Brain pericyte (primary cell): ENCODE results near the gene PIM2.
"Not testable (repeated sequence)": the region's sequence is repeated elsewhere in the genome, so short reads cannot be mapped to it uniquely, and the experiment has no call there.

Experiments
- DNase-seq: peaks from one replicate; pipeline ENCODE4 v3.0.0-alpha.2; 2012; ENCODE audit warnings: low read depth, low spot score

Gene PIM2

GRCh38 chrX:48908600-48908999 lies 10.2 kb downstream of the PIM2 start:
- DNase-seq: no peak

- no peak for DNase-seq
Measured at GRCh38 chrX:48905090-48905790, 13.6 kb downstream of the PIM2 start.

- DNase-seq: no peak
Measured at GRCh38 chrX:48904626-48905025, 14.2 kb downstream of the PIM2 start.

- no peak for DNase-seq
Measured at GRCh38 chrX:48904180-48904579, 14.6 kb downstream of the PIM2 start.

GRCh38 chrX:48903290-48903689 lies 15.5 kb downstream of the PIM2 start:
- DNase-seq: no peak

GRCh38 chrX:48902776-48903175 lies 16.0 kb downstream of the PIM2 start:
- no peak for DNase-seq

- no peak for DNase-seq
Measured at GRCh38 chrX:48902135-48902534, 16.7 kb downstream of the PIM2 start.

- DNase-seq: no peak
Measured at GRCh38 chrX:48901069-48901468, 17.8 kb downstream of the PIM2 start.

- DNase-seq: no peak
Measured at GRCh38 chrX:48899078-48899410, 19.8 kb downstream of the PIM2 start.

GRCh38 chrX:48897625-48898306 lies 21.1 kb downstream of the PIM2 start, which contains the start of the genes PQBP1 and TIMM17B:
TSS of gene PQBP1 (plus strand) at chrX:48897930. CDS start at chrX:48898510, 580 bp downstream.
TSS of gene TIMM17B (minus strand) at chrX:48897768. CDS start at chrX:48897749, 19 bp downstream.
- DNase-seq: peak; percentile 91

- DNase-seq: no peak
Measured at GRCh38 chrX:48897157-48897624, 21.6 kb downstream of the PIM2 start.

- no peak for DNase-seq
Measured at GRCh38 chrX:48896611-48897011, 22.2 kb downstream of the PIM2 start.

- DNase-seq: no peak
Measured at GRCh38 chrX:48894891-48895290, 23.9 kb downstream of the PIM2 start.

- no peak for DNase-seq
Measured at GRCh38 chrX:48893556-48894348, 25.1 kb downstream of the PIM2 start.

- no peak for DNase-seq
Measured at GRCh38 chrX:48892896-48893295, 25.9 kb downstream of the PIM2 start.

- no peak for DNase-seq
Measured at GRCh38 chrX:48891402-48892288, 27.2 kb downstream of the PIM2 start.

GRCh38 chrX:48890934-48891401 lies 27.9 kb downstream of the PIM2 start:
- no peak for DNase-seq

GRCh38 chrX:48890296-48890925 lies 28.4 kb downstream of the PIM2 start:
- DNase-seq: no peak

GRCh38 chrX:48886586-48886985 lies 32.2 kb downstream of the PIM2 start:
- not testable (repeated sequence) for DNase-seq

GRCh38 chrX:48883729-48884128 lies 35.1 kb downstream of the PIM2 start:
- DNase-seq: no peak

GRCh38 chrX:48876944-48877343 lies 41.9 kb downstream of the PIM2 start:
- not testable (repeated sequence) for DNase-seq
